Right hindlimb (tissue), 1 donor: ENCODE results near the gene PTK6.
"Not testable (repeated sequence)": the region's sequence is repeated elsewhere in the genome, so short reads cannot be mapped to it uniquely, and the experiment has no call there.

Experiments used
- DNase-seq: peaks from one replicate; pipeline ENCODE4 v3.0.0-alpha.2; 2018

PTK6 gene

GRCh38 chr20:63536997-63537524 lies at the start of gene PTK6:
PTK6 (minus strand) TSS chr20:63537376; CDS start chr20:63537314, 62 bp downstream.
- no peak for DNase-seq

GRCh38 chr20:63586797-63587196 lies 49.6 kb upstream of the PTK6 start:
- no peak for DNase-seq

GRCh38 chr20:63585616-63586565 lies 48.7 kb upstream of the PTK6 start:
- DNase-seq: no peak

GRCh38 chr20:63582382-63583063 lies 45.3 kb upstream of the PTK6 start:
- no peak for DNase-seq

- DNase-seq: no peak
These were observed 43.8 kb upstream of the PTK6 start for GRCh38 chr20:63580796-63581461.

GRCh38 chr20:63579017-63579694 lies 42.0 kb upstream of the PTK6 start:
- DNase-seq: no peak

GRCh38 chr20:63578224-63579016 lies 41.2 kb upstream of the PTK6 start:
- no peak for DNase-seq

GRCh38 chr20:63577317-63577894 lies 40.2 kb upstream of the PTK6 start:
- no peak for DNase-seq

GRCh38 chr20:63576311-63576710 lies 39.1 kb upstream of the PTK6 start:
- DNase-seq: no peak

GRCh38 chr20:63574829-63575743 lies 37.9 kb upstream of the PTK6 start:
- DNase-seq: no peak

- peak; percentile 88 for DNase-seq
These were observed 37.1 kb upstream of the PTK6 start, which contains the start of gene HELZ2 for GRCh38 chr20:63574156-63574828. HELZ2 (minus strand) TSS chr20:63574239; CDS start chr20:63572385, 1,854 bp downstream.

- no peak for DNase-seq
These were observed 36.5 kb upstream of the PTK6 start for GRCh38 chr20:63573647-63574131.

- DNase-seq: no peak
These were observed 35.8 kb upstream of the PTK6 start for GRCh38 chr20:63572788-63573646.

- no peak for DNase-seq
These were observed 35.1 kb upstream of the PTK6 start for GRCh38 chr20:63572071-63572787.

- DNase-seq: not testable (repeated sequence)
These were observed 33.9 kb upstream of the PTK6 start for GRCh38 chr20:63571087-63571478.

- DNase-seq: no peak
These were observed 33.3 kb upstream of the PTK6 start for GRCh38 chr20:63570281-63571086.
